ENCODE results near the gene PADI6.

PADI6 gene

GRCh38 chr1:17437260-17437579 lies 65.2 kb downstream of the PADI6 start:
- no peak for DNase-seq

- DNase-seq: peak; percentile 24
Observed at GRCh38 chr1:17437580-17438317, 65.8 kb downstream of the PADI6 start.

DNA sequence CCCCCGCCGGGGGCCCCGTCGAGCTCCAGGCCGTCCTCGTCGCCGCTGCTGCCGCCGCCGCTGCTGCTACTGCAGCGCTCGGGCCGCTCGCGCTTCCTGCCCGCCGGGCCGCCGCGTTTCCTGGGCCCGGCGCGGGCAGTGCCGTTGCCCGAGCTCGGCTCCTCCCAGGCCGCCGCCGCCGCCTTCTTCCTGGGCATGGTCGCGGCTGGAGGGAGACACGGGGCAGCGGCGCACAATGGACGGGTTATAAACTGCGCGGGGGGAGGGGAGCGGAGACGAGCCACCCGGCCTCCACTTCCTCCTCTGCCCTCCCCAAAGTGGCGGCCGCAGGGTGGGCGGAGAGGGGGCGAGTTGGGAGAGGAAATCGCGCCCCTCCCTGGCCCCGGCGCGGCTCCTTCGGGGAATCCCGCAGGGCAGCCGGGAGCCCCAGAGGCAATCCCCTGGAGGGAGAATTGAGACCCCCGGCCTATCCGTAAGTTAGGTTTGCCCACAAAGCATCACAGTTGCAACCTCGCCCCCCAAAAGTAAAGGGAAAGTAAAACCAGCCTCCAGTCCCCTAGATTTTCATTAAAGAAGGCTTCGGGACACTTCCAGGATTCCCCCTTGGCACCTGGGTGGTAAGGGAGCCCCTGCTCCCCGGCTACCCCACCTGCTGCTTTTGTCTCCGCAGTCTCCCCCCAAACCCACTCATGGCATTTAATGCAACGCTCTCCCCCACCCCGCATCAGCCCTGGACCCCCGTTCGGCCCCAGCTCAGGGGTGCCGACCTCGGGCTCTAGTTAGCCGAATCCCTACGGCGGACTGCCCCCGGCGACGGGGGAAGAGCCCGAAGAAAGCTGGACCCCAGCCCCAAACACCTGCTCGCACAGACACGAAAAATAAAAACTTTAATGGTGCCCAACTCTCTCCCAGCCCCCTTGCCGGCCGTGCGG lies 66.6 kb downstream of the PADI6 start:
- peak; percentile 57 for DNase-seq

GRCh38 chr1:17439250-17440073 lies 67.5 kb downstream of the PADI6 start, which contains the start of gene RCC2:
TSS of gene RCC2 (minus strand) at chr1:17439677. CDS start at chr1:17438514, 1,163 bp downstream.
- peak; percentile 61 for DNase-seq

DNA sequence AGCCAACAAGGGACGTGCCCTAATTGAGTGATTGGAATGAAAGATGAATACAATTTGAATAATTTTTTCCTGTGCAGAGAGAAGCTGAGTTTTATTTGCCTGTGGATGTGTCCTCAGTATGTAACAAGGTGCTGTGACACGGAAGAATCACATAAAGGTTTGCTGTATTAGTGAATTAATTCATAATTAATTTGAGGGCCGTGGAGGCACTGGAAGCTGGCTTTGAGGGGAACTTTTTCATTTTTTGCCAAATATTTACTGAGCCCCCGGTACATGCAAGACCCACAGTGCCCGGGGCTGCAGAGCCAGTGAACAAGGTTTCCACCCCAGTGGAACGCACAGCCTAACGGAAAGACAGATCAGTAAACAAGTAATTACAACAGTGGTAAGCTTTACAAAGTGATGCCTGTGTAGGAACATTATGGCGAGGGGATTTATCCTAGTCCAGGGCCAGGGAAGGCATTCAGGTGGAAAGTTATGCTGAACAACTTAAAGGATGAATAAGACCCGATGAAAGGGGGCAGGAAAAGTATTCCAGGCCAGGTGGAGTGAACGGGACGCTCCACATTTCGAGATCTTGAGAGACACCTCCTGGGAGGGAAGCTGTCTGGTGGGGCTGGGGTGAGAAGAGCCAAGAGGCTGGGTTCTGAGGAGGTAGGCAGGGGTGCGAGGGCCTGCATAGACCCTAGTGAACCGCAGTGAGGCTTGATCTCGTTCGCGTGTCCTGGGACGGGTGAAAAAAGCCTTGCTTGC lies 68.3 kb downstream of the PADI6 start:
- DNase-seq: no peak

DNA sequence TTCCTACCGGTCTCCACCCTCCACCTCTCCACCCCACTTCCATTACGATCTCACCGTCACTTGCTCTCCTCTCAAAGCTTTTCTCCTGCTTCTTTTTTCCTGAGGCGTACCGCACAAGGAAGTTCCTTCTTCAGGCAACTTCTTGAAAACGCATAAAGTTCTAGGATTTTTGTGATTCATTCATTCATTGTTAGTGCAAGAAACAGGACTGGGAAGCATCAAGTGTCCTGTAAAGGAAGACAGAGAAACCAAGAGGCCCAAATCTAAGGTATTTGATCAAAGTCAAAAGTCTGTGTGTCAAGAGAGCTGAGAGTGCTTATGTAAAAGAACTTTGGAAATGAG lies 68.8 kb downstream of the PADI6 start:
- no peak for DNase-seq

DNA sequence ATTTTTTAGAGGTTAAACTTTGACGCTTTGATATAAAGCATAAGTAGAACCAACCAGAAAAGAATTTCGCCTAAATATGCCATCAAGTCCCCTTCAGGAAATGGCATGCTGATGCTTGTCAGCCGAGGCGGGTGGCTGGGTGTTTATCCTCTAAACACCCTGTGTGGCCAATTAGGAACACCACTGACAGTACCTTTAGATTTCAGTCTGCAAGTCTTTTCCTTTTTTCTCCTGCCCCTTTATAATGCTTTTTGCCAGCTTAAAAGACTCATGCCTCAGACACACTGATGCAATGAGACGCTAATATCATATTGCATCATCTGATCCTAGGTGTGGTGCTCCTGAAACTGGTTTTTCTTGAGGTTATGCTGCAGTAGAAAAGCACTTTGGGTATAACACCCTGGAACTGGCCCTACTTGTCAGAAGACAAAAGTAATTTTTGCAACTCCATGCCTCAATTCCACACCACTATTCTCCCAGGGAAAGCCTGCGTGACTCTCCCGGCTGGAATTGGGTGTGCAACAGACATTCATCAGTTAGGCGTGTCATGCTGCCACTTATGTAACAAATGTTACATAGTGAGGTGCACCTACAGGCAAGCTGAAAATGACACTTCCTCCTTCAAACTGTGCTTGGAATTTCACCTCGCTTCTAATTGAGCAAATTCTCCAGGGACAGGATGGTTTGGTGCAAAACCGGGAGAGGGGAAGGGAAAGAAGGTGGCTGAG lies 69.4 kb downstream of the PADI6 start:
- DNase-seq: no peak

DNA sequence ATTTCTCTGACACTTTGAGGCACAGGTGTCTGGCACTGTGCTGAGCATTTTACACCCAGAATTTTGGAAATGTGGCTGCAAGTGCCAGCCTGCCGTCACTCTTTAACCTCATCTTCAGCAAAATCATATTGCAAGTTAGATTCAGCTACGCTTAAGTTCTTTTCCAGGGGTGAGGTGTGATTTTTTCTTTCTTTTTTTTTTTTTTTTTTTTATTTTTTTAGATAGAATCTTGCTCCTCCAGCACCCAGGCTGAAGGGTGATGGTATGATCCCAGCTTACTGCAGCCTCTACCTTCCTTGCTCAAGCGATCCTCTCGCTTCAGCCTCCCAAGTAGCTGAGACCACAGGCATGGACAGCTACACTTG lies 70.0 kb downstream of the PADI6 start:
- no peak for DNase-seq

GRCh38 chr1:17442841-17443240 lies 70.8 kb downstream of the PADI6 start:
- no peak for DNase-seq

DNA sequence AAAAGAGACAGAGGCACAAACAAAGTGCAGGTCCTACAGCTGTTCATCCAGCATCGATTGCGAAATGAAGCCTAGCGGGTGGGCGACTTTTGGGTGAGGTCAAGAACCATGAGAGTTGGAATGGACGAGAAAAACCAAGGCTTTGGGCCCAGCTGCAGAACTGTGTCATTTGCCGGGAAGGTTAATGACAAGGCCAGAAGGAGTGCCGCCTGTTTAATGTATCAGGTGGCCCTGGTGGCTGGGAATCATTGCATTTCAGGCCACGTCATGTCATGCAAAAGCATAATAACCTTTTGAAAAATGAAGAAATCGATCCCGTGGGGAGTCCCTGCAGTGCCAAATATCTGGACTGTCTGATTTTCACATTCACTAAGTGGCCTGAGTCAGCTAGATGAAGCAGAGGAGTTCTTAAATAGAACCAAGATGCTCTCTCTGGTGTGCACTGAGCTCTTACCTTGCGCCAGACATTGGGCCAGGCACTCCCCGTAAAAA lies 75.6 kb downstream of the PADI6 start:
- no peak for DNase-seq
